K562 (cell line): ENCODE results near the gene MPI. TPM values are rescaled to one million over a fixed set of nuclear protein-coding genes. Genes with fewer than 3 reads are reported as not detected.

Experiments
- ATAC-seq: fragments of 200-7000 bp; cut with Tn5 transposase; 3 replicates; pipeline ENCODE4 v1.9.1; 2020; ENCODE audit warnings: moderate library complexity
- BruUV-seq: library from RNA; stranded (reverse); fragments of 400-500 nt; replicated peaks from 2 replicates; lab custom pipeline; 2021; lab: Mats Ljungman, UMichigan
- CTCF ChIA-PET: fragments of 300-600 bp; formaldehyde crosslinking; extraction: SDS; loops from one replicate; lab custom pipeline; 2021; ENCODE audit warnings: low intra/inter-chr PET ratio; lab: Yijun Ruan, JAX
- POLR2A ChIA-PET: fragments of 300-600, 350-650 bp; sonication (Branson Sonifier 250); formaldehyde crosslinking; extraction: SDS; loops from one replicate; lab custom pipeline; 2021; ENCODE audit warnings: antibody characterized with exemption, inconsistent platforms; lab: Yijun Ruan, JAX
- DNase-seq, 4 experiments: peaks; one replicate each; pipeline versions ENCODE4 v3.0.0 to v3.0.0-alpha.2; 2011 to 2018; ENCODE audit warnings: low spot score in 3 of 4, mixed read lengths in 3 of 4; ENCODE audit errors: extremely low read depth in 1 of 4
- FAIRE-seq: peaks from 2 replicates; lab custom pipeline; 2011; peaks lifted over from hg19 to GRCh38; lab: Jason Lieb, UNC
- H2AFZ ChIP-seq: 2 replicates; pipeline ENCODE4 v1.6.0; 2011; ENCODE audit warnings: low read depth, low read length, control low read depth, inconsistent platforms
- H3K27ac ChIP-seq: fragments of 200-600 bp; 3 replicates; pipeline ENCODE4 v1.8.0; 2011; ENCODE audit warnings: low read depth, mild to moderate bottlenecking, control low read depth, inconsistent platforms, low read length, moderate library complexity, mixed read lengths; ENCODE audit errors: extremely low read depth
- H3K27me3 ChIP-seq, 2 experiments: fragments of 300-600 bp in 1 of 2; 2 replicates in 1 of 2; 3 replicates in 1 of 2; pipeline versions ENCODE4 v1.6.0 to v1.8.0; 2011; ENCODE audit warnings: inconsistent platforms in 2 of 2, low read length in 2 of 2, mild to moderate bottlenecking in 1 of 2, mixed read lengths in 1 of 2, moderate library complexity in 1 of 2; ENCODE audit not compliant: control insufficient read depth in 2 of 2, insufficient read depth in 2 of 2
- H3K36me3 ChIP-seq: fragments of 300-600 bp; 3 replicates; pipeline ENCODE4 v1.8.0; 2011; ENCODE audit warnings: mild to moderate bottlenecking, low read length, inconsistent platforms; ENCODE audit not compliant: control insufficient read depth, insufficient read depth
- H3K4me1 ChIP-seq, 2 experiments: fragments of 200-600 bp in 1 of 2; replicated peaks in 1 of 2; 2 replicates in 1 of 2; 3 replicates in 1 of 2; pipeline versions ENCODE4 v1.5.1 to v1.8.0; 2011; ENCODE audit warnings: inconsistent platforms in 2 of 2, low read length in 2 of 2, mild to moderate bottlenecking in 1 of 2, mixed read lengths in 1 of 2, moderate library complexity in 1 of 2; ENCODE audit not compliant: control insufficient read depth in 2 of 2, insufficient read depth in 2 of 2
- H3K4me2 ChIP-seq: 2 replicates; pipeline ENCODE4 v1.6.1; 2011; ENCODE audit warnings: low read length, control low read depth, inconsistent platforms, mixed read lengths; ENCODE audit not compliant: insufficient read depth
- H3K4me3 ChIP-seq: fragments of 200-600 bp; sonication (generic), shearing (Covaris generic); 2 replicates; pipeline ENCODE4 v1.5.1; 2016; ENCODE audit warnings: control low read depth, inconsistent platforms
- H3K79me2 ChIP-seq: fragments of 200-600 bp; 3 replicates; pipeline ENCODE4 v1.8.0; 2011; ENCODE audit warnings: low read length, inconsistent platforms; ENCODE audit not compliant: control insufficient read depth, insufficient read depth
- H3K9ac ChIP-seq, 2 experiments: 2 replicates each; pipeline versions ENCODE4 v1.6.0 to v1.6.1; 2011; ENCODE audit warnings: low read depth in 2 of 2, low read length in 2 of 2, control low read depth in 1 of 2, inconsistent platforms in 1 of 2, mild to moderate bottlenecking in 1 of 2, mixed read lengths in 1 of 2; ENCODE audit not compliant: insufficient read depth in 1 of 2
- H3K9me1 ChIP-seq: one replicate; pipeline ENCODE4 v1.6.0; 2011; ENCODE audit warnings: inconsistent platforms, mild to moderate bottlenecking, low read length, moderate library complexity; ENCODE audit not compliant: control insufficient read depth, insufficient read depth
- H3K9me3 ChIP-seq: replicated peaks from 2 replicates; pipeline ENCODE4 v1.5.1; 2011; ENCODE audit warnings: low read depth, low read length, inconsistent platforms; ENCODE audit not compliant: control insufficient read depth, insufficient read depth
- H4K20me1 ChIP-seq: replicated peaks from 2 replicates; pipeline ENCODE4 v1.6.1; 2011; ENCODE audit warnings: low read length, inconsistent platforms, mixed read lengths; ENCODE audit not compliant: control insufficient read depth, insufficient read depth
- ATF1 ChIP-seq, 2 experiments: fragments of 450-650 bp in 1 of 2; IDR thresholded peaks; 2 replicates each; pipeline ENCODE4 v1.6.1; 2016; ENCODE audit warnings: missing compliant biosample characterization in 1 of 2, missing genetic modification characterization in 1 of 2
- EWSR1 ChIP-seq: fragments of 450-650 bp; IDR thresholded peaks from 2 replicates; pipeline ENCODE4 v1.6.1; 2018; ENCODE audit warnings: borderline replicate concordance, mild to moderate bottlenecking, low read depth, moderate library complexity; ENCODE audit not compliant: partially characterized antibody
- HDAC3 ChIP-seq: fragments of 450-650 bp; IDR thresholded peaks from 2 replicates; pipeline ENCODE4 v1.6.1; 2018; ENCODE audit warnings: borderline replicate concordance, mild to moderate bottlenecking, moderate library complexity; ENCODE audit not compliant: partially characterized antibody
- HINFP ChIP-seq: fragments of 450-650 bp; conservative IDR thresholded peaks from 2 replicates; pipeline ENCODE4 v1.6.1; 2016; ENCODE audit warnings: missing genetic modification characterization, low read depth, mild to moderate bottlenecking, control low read depth, missing compliant biosample characterization
- HNRNPUL1 ChIP-seq: fragments of 200-400 bp; formaldehyde crosslinking; IDR thresholded peaks from 2 replicates; pipeline ENCODE4 v1.6.1; 2017; ENCODE audit warnings: low read length
- KHSRP ChIP-seq: fragments of 450-650 bp; IDR thresholded peaks from 2 replicates; pipeline ENCODE4 v1.6.1; 2017
- MCM5 ChIP-seq: fragments of 450-650 bp; IDR thresholded peaks from 2 replicates; pipeline ENCODE4 v1.6.1; 2016; ENCODE audit warnings: low read depth
- NCOA6 ChIP-seq: fragments of 450-650 bp; IDR thresholded peaks from 2 replicates; pipeline ENCODE4 v1.6.1; 2017; ENCODE audit warnings: mild to moderate bottlenecking
- NKRF ChIP-seq: fragments of 450-650 bp; IDR thresholded peaks from 2 replicates; pipeline ENCODE4 v1.6.1; 2016; ENCODE audit warnings: borderline replicate concordance
- SIN3A ChIP-seq, 2 experiments: fragments of 150-350 bp in 1 of 2; IDR thresholded peaks; 2 replicates each; pipeline ENCODE4 v1.6.1; 2011 to 2016; ENCODE audit warnings: borderline replicate concordance in 2 of 2, low read depth in 2 of 2, low read length in 2 of 2, mild to moderate bottlenecking in 2 of 2, moderate library complexity in 2 of 2; ENCODE audit not compliant: control insufficient read depth in 1 of 2
- TSHZ1 ChIP-seq: fragments of 250-450 bp; sonication (Bioruptor Pico); IDR thresholded peaks from 2 replicates; pipeline ENCODE4 v1.4.0; 2020; ENCODE audit warnings: mild to moderate bottlenecking, moderate library complexity
- WGBS: fragments of 100-300 bp; shearing (Covaris generic); methylation state at CpG from one replicate; pipeline ENCODE4 v1.1.6; 2016; ENCODE audit warnings: low coverage, mixed read lengths; ENCODE audit not compliant: insufficient coverage; ENCODE audit errors: missing lambda C conversion rate; 5-methylcytosine and 5-hydroxymethylcytosine counted together
- in situ Hi-C: fragments of 300-500 bp; cut with MboI; formaldehyde crosslinking; loops from 4 replicates; pipeline ENCODE4 v1.15.0; 2018; ENCODE audit warnings: inconsistent platforms, mixed read lengths
- intact Hi-C: fragments of 100-400 bp; cut with micrococcal nuclease; formaldehyde crosslinking; loops from 2 replicates; pipeline ENCODE4 v1.14.2; 2022
- polyA plus RNA-seq, 8 experiments: library from polyadenylated mRNA; depleted of rRNA in 4 of 8; stranded (reverse) in 5 of 8; unstranded in 3 of 8; fragments of >200 nt; fragmentation: Nextera tagmentation in 2 of 8; fragmentation: Illumina TruSeq in 1 of 8; extraction: Ambion mirVana in 2 of 8; extraction: Trizol in 1 of 8; gene quantifications; 2 replicates each; pipeline versions ENCODE4 v1.2.1 to v1.2.3, GENCODE V29; 2011 to 2014; ENCODE audit warnings: inconsistent platforms in 1 of 8, missing spikeins in 1 of 8
- total RNA-seq, 7 experiments: library from RNA; depleted of rRNA in 6 of 7; stranded (reverse); fragments of >200 nt in 6 of 7; fragmentation: Illumina TruSeq in 2 of 7; extraction: Trizol in 2 of 7; gene quantifications; 2 replicates each; pipeline versions ENCODE4 v1.2.1 to v1.2.3, GENCODE V29; 2011 to 2021; ENCODE audit warnings: low replicate concordance in 1 of 7
- TF ChIP-seq, protein P1 (sequence below): sonication (generic); formaldehyde crosslinking; IDR thresholded peaks from 2 replicates; pipeline ENCODE4 v1.9.0; 2022; ENCODE audit warnings: mild to moderate bottlenecking, missing genetic modification reagents
- TF ChIP-seq, protein P2 (sequence below): fragments of 450-650 bp; IDR thresholded peaks from 2 replicates; pipeline ENCODE4 v1.6.1; 2016

MPI gene
- total and polyA plus RNA-seq, 9 of the 15 experiments (the other 6 are each of a cell fraction or from before 2014, with no cell fraction given) = 30.7 to 105 (median 40.5) TPM

DNA sequence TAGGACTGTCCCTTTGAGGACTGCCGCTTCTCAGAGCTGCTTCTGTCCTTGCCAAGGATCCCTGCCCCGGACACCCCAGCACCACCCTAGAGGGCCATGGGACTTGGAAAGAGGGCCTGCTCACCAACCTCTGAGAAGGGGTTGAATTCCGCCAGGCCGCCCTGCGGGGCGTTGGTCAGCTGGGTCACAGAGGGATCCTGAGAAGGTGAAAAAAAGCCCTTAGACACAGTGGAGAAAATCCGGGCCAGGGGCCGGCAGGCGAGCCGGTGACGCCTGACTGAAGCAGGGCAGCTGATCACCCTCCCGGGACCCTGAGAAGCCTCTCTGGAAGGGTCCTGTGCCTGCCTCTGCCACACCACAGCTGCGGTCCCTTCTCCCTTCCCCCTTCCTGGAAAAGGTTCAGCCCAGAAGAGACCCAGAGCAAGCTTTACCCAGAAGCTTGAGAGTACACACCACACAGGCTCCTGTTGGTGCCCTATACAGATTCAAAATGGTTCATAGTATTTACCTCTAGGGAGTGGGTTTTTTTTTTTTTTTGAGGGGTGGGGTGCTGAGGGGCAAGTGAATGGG is 35.3 kb upstream of the MPI start:
- H4K20me1 ChIP-seq = peaks cover 13% of the 10 kb centered on the region
- peaks cover 58% of the 10 kb centered on the region for H3K36me3 ChIP-seq
- H3K27ac ChIP-seq = no peak overlapping the region
- no peak overlapping the region for H2AFZ ChIP-seq
- FAIRE-seq = no peak
- no peaks in the 10 kb centered on the region for H3K9me3 ChIP-seq
- no TSS peak for BruUV-seq
- TF ChIP-seq HINFP (no peak), TSHZ1 (no peak), HNRNPUL1 (no peak), MCM5 (no peak), NKRF (no peak), KHSRP (no peak), NCOA6 (no peak), HDAC3 (no peak), EWSR1 (no peak), SIN3A (IDR thresholded peaks at IDR 0.05; ENCODE audit: borderline replicate concordance in 2 of 2, control insufficient read depth in 1 of 2, low read depth in 2 of 2, low read length in 2 of 2) (no peak), ATF1 (CRISPR knock-in tag; IDR thresholded peaks at IDR 0.05) (no peak), ATF1 (tag; IDR thresholded peaks at IDR 0.05) (no peak)
- TF ChIP-seq, protein P1, sequence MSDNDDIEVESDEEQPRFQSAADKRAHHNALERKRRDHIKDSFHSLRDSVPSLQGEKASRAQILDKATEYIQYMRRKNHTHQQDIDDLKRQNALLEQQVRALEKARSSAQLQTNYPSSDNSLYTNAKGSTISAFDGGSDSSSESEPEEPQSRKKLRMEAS = no peak
- TF ChIP-seq, protein P2, sequence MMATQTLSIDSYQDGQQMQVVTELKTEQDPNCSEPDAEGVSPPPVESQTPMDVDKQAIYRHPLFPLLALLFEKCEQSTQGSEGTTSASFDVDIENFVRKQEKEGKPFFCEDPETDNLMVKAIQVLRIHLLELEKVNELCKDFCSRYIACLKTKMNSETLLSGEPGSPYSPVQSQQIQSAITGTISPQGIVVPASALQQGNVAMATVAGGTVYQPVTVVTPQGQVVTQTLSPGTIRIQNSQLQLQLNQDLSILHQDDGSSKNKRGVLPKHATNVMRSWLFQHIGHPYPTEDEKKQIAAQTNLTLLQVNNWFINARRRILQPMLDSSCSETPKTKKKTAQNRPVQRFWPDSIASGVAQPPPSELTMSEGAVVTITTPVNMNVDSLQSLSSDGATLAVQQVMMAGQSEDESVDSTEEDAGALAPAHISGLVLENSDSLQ = no peak
- H3K79me2 ChIP-seq = peaks cover 9% of the 10 kb centered on the region; the same call in 1 of the 3 replicates
- intact Hi-C loops = no loop called here
- no peak overlapping the region for H3K4me2 ChIP-seq
- H3K9ac ChIP-seq = peak overlapping the region in 1 of 2 experiments; percentile 43; a peak in 1 of 4 replicates
- in situ Hi-C loops = no loop called here
- H3K4me1 ChIP-seq = peaks cover 8 to 9% of the 10 kb centered on the region in 2 experiments; a peak in 4 of 5 replicates
- WGBS = 95% methylated on average over 11 of the region's 13 CpGs
- ChIA-PET CTCF (no interaction called here), POLR2A (interaction anchor here (1.8 kb wide), 1 partner anchor 16 kb away, joined by 6 read pairs; no protein-coding TSS in a partner anchor)
- H3K9me1 ChIP-seq = no peaks in the 10 kb centered on the region
- H3K27me3 ChIP-seq = no peaks in the 10 kb centered on the region
- no peak for ATAC-seq
- no peak overlapping the region for H3K4me3 ChIP-seq
- DNase-seq = no peak
